Posterior vena cava (tissue), 2 donors: ENCODE data around the gene TRABD2B. TPM values are rescaled to one million over a fixed set of nuclear protein-coding genes. Genes with fewer than 3 reads are reported as not detected.

Experiments
- DNase-seq: peaks from one replicate; pipeline ENCODE4 v3.0.0-alpha.2; 2020; ENCODE audit warnings: low spot score
- intact Hi-C, 2 donors: fragments of 100-400 bp; cut with DNase I; formaldehyde crosslinking; loops; one replicate each; pipeline versions ENCODE4 v1.14.1 to v1.14.2; 2022 to 2023
- total RNA-seq, 2 donors: library from RNA; stranded (reverse); fragmentation: NEBNext Ultra II Directional; extraction: Animal tissue kit (Norgen Biotek cat#: 25700); gene quantifications; one replicate each; pipeline ENCODE4 v1.2.1, GENCODE V29; 2021
- donor health status: DM: yes; HTN: yes; CAD: no.
- donor health status: DM: yes; HTN: yes; CAD: no.

Gene TRABD2B
- total RNA-seq, 2 donors from 2014 or later: 10.5 to 16.4 TPM

DNA sequence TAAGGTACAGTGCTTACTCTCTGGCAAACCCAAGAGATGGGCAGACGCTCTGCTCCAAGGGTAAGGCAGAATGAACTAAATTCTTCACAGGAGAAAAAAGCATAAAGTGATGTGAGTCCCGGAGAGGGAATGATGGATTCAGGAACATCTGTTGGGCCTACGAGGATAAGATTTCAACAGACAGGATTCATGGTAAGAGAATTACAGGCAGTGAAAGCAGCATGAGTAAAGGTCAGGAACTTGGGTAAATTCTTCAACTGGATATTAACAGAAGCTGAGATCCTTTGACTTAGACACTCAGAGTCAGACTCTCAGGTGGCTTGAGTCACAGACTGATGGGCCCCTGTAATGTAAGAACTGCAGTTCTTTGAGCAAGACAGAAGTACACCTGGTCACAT is 152.6 kb downstream of the TRABD2B start:
- intact Hi-C loops: no loop called here

GRCh38 chr1:47843781-47844557 is 153.2 kb downstream of the TRABD2B start:
- no peak for DNase-seq

More for the DNA sequence above, 152.6 kb downstream of the TRABD2B start:
- DNase-seq: no peak

DNA sequence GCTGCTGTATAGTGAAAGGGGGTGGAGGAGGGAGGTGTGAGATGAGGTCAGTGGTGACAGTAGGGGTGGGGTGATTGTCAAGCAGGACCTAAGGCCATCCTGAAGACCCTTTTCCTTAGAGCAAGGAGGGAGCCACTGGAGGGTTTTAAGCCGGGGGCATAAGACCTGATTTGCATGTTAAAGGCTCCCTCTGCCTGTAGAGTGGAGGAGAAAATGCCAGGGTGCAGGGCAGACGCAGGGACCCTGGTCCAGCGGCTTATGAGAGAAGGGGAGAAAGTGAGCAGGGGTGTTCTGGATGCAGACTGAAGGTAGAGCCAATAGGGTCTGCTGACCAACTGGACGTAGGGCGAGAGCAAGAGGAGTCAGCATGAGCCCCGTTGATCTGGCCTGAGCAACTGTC is 154.1 kb downstream of the TRABD2B start:
- intact Hi-C loops: no loop called here
- no peak for DNase-seq

More at GRCh38 chr1:47843781-47844557, 153.2 kb downstream of the TRABD2B start:
- intact Hi-C loops: no loop called here

- no peak for DNase-seq
Observed at GRCh38 chr1:47842228-47842919, 154.8 kb downstream of the TRABD2B start.

GRCh38 chr1:47841356-47841755 is 155.8 kb downstream of the TRABD2B start:
- intact Hi-C loops: no loop called here
- no peak for DNase-seq

More at GRCh38 chr1:47842228-47842919, 154.8 kb downstream of the TRABD2B start:
- intact Hi-C loops: no loop called here

GRCh38 chr1:47840393-47841190 is 156.6 kb downstream of the TRABD2B start:
- no peak for DNase-seq
- intact Hi-C loops: no loop called here

- no peak for DNase-seq
- intact Hi-C loops: no loop called here
Observed at GRCh38 chr1:47839433-47839760, 157.8 kb downstream of the TRABD2B start.

DNA sequence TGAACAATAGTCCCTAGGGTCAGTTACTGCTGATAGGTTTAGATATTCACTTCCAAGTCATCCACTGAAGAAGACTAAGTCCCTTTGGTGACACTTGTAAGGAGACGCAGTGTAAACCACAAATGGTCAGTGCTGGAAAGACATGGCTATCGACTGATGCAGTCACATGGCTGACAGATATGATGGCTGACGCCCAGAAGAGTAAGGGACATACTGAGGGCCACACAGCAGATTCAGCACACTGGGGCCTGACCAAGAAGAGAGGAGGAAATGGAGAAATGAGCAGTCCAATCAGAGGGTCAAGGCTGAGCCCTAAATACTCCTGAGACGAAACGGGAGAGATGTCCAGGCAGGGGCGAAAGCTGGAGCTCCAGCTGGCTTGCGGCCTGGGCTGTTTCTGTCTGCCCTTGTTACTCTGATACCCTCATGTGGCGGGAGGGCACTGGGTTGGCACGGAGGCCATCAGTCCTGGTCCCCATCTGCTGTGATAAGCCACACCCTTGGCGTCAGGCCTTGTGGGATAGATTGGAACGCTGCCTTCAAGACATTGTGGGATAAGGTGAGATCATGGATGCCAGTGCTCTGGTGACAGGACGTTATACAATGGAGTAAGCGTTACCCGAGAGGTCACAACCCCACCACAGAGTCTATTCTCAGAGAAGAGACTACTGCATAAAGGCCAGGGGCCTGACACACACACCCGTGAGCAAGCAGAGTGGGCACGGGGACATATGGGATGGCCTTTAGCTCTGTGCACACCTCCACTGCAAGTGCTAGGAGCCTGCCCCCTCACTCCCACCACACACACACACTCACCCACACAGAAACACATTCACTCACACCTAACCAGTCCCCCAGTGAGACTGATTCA is 158.4 kb downstream of the TRABD2B start:
- intact Hi-C loops: no loop called here
- peak; percentile 23 for DNase-seq

- intact Hi-C loops: no loop called here
- DNase-seq: peak; percentile 15
Observed at GRCh38 chr1:47837866-47838561, 159.2 kb downstream of the TRABD2B start.

DNA sequence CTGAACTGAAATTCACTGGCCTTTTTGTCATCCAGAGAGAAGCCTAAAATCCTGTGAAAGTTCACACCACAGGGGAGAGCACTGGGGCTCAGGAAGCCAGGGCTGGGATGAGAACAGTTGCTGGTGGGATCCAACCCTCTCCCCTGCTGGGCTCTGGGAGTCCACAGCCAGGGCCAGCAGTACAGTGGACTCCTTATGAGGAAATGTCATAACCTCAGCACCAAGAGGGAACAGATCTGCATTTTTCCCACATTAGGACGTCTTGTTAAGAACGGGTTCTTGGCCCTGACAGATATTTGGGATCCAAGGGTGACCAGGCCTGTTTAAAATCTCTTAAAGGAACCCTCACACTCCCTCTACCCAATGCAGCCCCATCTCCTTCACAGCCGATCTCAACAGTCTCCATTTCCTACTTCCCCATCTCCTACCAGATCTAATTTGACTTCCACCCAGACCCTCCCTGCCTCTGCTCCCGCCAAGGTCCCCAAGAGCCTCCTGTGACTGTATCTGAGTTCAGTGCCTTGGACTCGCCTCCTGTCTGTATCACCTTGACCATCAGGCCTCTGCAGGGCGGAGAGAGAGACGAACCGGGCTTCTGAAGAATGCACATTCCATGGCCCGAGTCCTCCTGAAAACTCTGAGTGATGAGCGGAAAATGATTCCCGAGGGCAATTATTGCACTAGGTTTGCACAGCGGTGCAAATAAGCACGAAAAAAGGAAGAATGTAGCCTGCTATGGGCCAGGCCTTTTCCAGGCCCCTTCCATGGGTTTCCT is 159.9 kb downstream of the TRABD2B start:
- DNase-seq: peak; percentile 76
- intact Hi-C loops: no loop called here

DNA sequence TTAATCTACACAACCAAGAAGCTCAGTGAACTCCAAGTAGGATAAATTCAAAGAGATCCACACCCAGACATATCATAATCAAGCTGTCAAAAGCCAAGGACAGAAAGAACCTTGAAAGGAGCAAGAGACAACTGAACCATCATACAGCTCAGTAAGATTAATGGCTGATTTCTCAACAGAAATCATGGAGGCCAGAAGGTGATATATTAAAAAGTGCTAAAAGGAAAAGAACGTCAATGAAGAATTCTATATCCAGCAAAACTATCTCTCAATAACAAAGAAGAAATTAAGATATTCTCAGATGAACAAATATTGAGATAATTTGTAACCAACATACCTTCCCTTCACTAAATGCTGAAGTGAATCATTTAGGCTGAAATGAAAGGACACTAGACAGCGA is 161.8 kb downstream of the TRABD2B start:
- DNase-seq: no peak
- intact Hi-C loops: no loop called here

GRCh38 chr1:47834326-47834725 is 162.9 kb downstream of the TRABD2B start:
- no peak for DNase-seq
- intact Hi-C loops: no loop called here

DNA sequence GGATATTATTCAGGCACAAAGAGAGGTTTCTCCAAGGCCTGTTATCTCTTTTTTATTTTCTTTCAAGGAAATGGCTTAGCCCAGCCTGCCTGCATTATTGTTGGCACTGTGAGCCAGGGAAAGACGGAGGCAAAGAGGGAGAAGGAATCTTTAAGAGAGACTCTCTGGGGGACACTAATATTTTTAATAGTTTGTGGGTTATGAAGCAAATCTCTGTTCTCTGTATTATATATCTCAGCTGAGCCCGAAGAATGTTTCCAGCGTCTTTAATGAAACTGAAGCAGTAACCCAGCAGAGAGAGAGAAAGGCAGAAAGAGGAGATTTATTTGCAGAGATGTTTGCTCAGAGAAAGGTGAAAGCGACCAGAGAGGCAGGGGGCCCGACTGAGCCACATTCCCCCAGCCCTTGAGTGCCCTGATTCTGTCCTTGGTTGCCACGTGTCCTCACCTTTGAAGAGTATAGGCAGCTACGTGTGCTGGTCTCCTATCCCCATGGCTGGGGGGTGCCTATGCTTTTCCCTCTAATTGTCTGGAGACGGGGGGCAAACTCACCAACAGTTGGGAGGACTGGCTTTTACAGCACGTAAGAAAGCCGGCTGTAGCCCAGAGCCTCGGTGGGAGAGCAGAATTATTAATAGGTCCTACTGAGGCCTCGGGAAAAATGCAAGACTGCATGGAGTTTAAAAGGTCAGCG is 166.4 kb downstream of the TRABD2B start:
- peak; percentile 60 for DNase-seq
- intact Hi-C loops: no loop called here

GRCh38 chr1:47830021-47830420 is 167.2 kb downstream of the TRABD2B start:
- peak; percentile 52 for DNase-seq
- intact Hi-C loops: no loop called here

DNA sequence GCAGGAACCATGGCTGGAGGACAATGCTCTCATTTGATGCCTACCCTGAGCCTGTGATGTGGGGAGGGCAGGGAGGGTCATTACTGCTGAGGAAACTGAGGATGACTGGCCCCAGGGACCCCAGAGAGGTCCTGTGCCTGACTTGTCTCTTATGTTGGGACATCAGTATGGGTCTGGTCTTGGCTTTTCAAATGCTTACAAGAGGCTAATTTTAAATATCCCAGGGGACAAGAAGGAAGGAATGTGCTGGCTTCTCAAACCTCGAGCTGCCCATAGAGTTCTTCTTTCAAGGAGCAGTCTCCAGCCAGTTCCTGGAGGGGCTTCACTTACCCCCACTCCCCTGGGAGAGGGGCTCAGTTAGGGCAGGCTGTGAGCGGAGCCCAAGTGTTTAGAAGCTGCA is 168.2 kb downstream of the TRABD2B start:
- intact Hi-C loops: no loop called here
- DNase-seq: no peak

DNA sequence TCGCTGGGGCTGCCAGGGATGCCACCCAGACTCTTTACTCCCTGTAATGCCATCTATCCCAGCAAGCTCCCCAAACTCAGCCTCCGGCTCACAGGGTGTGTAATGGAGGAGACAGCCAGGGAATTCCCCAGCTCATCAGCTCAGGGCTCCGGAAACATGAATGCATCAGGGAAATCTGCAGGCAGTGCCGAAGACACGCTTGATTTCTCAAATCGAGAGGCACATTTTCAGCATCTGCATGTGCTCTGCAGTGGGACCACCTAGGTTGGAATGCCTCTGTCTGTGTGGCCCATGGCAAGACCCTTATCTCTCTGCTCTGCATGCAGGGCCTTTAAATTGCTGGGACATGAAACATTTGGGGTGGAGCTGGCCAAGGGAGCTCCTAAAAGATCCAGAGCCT is 170.1 kb downstream of the TRABD2B start:
- no peak for DNase-seq
- intact Hi-C loops: no loop called here

GRCh38 chr1:47824716-47825115 is 172.5 kb downstream of the TRABD2B start:
- intact Hi-C loops: no loop called here
- no peak for DNase-seq
